NCI-H345 treated with DMSO at 0.1 percent for 48 hours (cell line): ENCODE results near the gene BCAR1.
"Not testable (repeated sequence)": the region's sequence is repeated elsewhere in the genome, so short reads cannot be mapped to it uniquely, and the experiment has no call there.

Source experiments
- DNase-seq: peaks from one replicate; lab custom pipeline; 2025; ENCODE audit not compliant: unreplicated experiment; lab: John Stamatoyannopoulos, UW

BCAR1 gene

GRCh38 chr16:75205961-75206748, 45.3 kb downstream of the BCAR1 start:
- not testable (repeated sequence) for DNase-seq

- DNase-seq = not testable (repeated sequence)
Measured at GRCh38 chr16:75205438-75205837, 46.0 kb downstream of the BCAR1 start.

GRCh38 chr16:75204905-75205304, 46.5 kb downstream of the BCAR1 start:
- not testable (repeated sequence) for DNase-seq

- DNase-seq = no peak
Measured at GRCh38 chr16:75204410-75204758, 47.0 kb downstream of the BCAR1 start.

GRCh38 chr16:75203667-75204409, 47.6 kb downstream of the BCAR1 start:
- no peak for DNase-seq

- no peak for DNase-seq
Measured at GRCh38 chr16:75203096-75203495, 48.3 kb downstream of the BCAR1 start.

GRCh38 chr16:75202069-75202590, 49.3 kb downstream of the BCAR1 start:
- DNase-seq = no peak

GRCh38 chr16:75198135-75198600, 53.3 kb downstream of the BCAR1 start:
- no peak for DNase-seq

GRCh38 chr16:75197522-75198134, 53.8 kb downstream of the BCAR1 start:
- DNase-seq = no peak

- no peak for DNase-seq
Measured at GRCh38 chr16:75196836-75197235, 54.6 kb downstream of the BCAR1 start.

- no peak for DNase-seq
Measured at GRCh38 chr16:75195811-75196790, 55.3 kb downstream of the BCAR1 start.

- no peak for DNase-seq
Measured at GRCh38 chr16:75193730-75194444, 57.5 kb downstream of the BCAR1 start.

- DNase-seq = no peak
Measured at GRCh38 chr16:75193265-75193650, 58.2 kb downstream of the BCAR1 start.

- no peak for DNase-seq
Measured at GRCh38 chr16:75192606-75193264, 58.7 kb downstream of the BCAR1 start.

- no peak for DNase-seq
Measured at GRCh38 chr16:75189638-75190245, 61.7 kb downstream of the BCAR1 start.

GRCh38 chr16:75188832-75189477, 62.5 kb downstream of the BCAR1 start:
- DNase-seq = no peak

- no peak for DNase-seq
Measured at GRCh38 chr16:75181630-75182029, 69.8 kb downstream of the BCAR1 start.

- DNase-seq = no peak
Measured at GRCh38 chr16:75179208-75179607, 72.2 kb downstream of the BCAR1 start.
